Measurements from ENCODE around the gene CYB5R4.

GRCh38 chr6:83860782-83861495 is 1.4 kb downstream of the CYB5R4 start:
- TF ChIP-seq POLR2AphosphoS5 (IDR thresholded peaks at IDR 0.05; ENCODE audit: low read depth, low read length) (no peak), CTCF (IDR thresholded peaks at IDR 0.05; ENCODE audit: control extremely low read depth in 1 of 3, insufficient read depth in 1 of 3, low read depth in 1 of 3, low read length in 3 of 3) (no peak), TAF1 (IDR thresholded peaks at IDR 0.05; ENCODE audit: low read depth, low read length) (no peak), EP300 (IDR thresholded peaks at IDR 0.05; ENCODE audit: borderline replicate concordance in 1 of 2, low read depth in 2 of 2, low read length in 2 of 2) (no peak), SIN3A (conservative IDR thresholded peaks at IDR 0.05 in 1 of 2, IDR thresholded peaks at IDR 0.05 in 1 of 2; ENCODE audit: low read depth in 1 of 2, low read length in 2 of 2) (no peak), RXRA (IDR thresholded peaks at IDR 0.05; ENCODE audit: insufficient read depth, low read depth, low read length) (no peak), POLR2A (IDR thresholded peaks at IDR 0.05; ENCODE audit: control extremely low read depth in 1 of 2, low read depth in 2 of 2, low read length in 2 of 2) (no peak)
